Measurements from ENCODE around the gene POU3F1.
A peak's percentile ranks its signal among the peaks of the same experiment; 100 is the strongest.

POU3F1 gene

GRCh38 chr1:38083541-38083940 is 36.9 kb upstream of the POU3F1 start:
- no peak for FAIRE-seq
- no peak for TF ChIP-seq POLR2A (IDR thresholded peaks at IDR 0.05; ENCODE audit: low read depth, low read length)
- DNase-seq (ENCODE audit: insufficient read length, low spot score), result no peak

- no peak for DNase-seq (ENCODE audit: insufficient read length, low spot score)
- FAIRE-seq, result no peak
- TF ChIP-seq POLR2A (IDR thresholded peaks at IDR 0.05; ENCODE audit: low read depth, low read length), result no peak
These were observed 36.2 kb upstream of the POU3F1 start for GRCh38 chr1:38082769-38083263.

GRCh38 chr1:38079019-38079418 is 32.4 kb upstream of the POU3F1 start:
- no peak for DNase-seq (ENCODE audit: insufficient read length, low spot score)
- no peak for TF ChIP-seq POLR2A (IDR thresholded peaks at IDR 0.05; ENCODE audit: low read depth, low read length)
- no peak for FAIRE-seq

- TF ChIP-seq POLR2A (IDR thresholded peaks at IDR 0.05; ENCODE audit: low read depth, low read length), result no peak
- FAIRE-seq, result no peak
- DNase-seq (ENCODE audit: insufficient read length, low spot score), result no peak
These were observed 31.0 kb upstream of the POU3F1 start for GRCh38 chr1:38077523-38078147.

GRCh38 chr1:38076455-38076854 is 29.9 kb upstream of the POU3F1 start:
- TF ChIP-seq POLR2A (IDR thresholded peaks at IDR 0.05; ENCODE audit: low read depth, low read length), result no peak
- DNase-seq (ENCODE audit: insufficient read length, low spot score) (no peak), FAIRE-seq (no peak)

- DNase-seq (ENCODE audit: insufficient read length, low spot score), result no peak
- FAIRE-seq, result no peak
- no peak for TF ChIP-seq POLR2A (IDR thresholded peaks at IDR 0.05; ENCODE audit: low read depth, low read length)
These were observed 29.4 kb upstream of the POU3F1 start for GRCh38 chr1:38076038-38076437.

- no peak for FAIRE-seq
- DNase-seq (ENCODE audit: insufficient read length, low spot score), result no peak
- no peak for TF ChIP-seq POLR2A (IDR thresholded peaks at IDR 0.05; ENCODE audit: low read depth, low read length)
These were observed 28.6 kb upstream of the POU3F1 start for GRCh38 chr1:38075191-38075590.

GRCh38 chr1:38074302-38074677 is 27.7 kb upstream of the POU3F1 start:
- no peak for DNase-seq (ENCODE audit: insufficient read length, low spot score)
- no peak for TF ChIP-seq POLR2A (IDR thresholded peaks at IDR 0.05; ENCODE audit: low read depth, low read length)
- no peak for FAIRE-seq

GRCh38 chr1:38073534-38074301 is 27.1 kb upstream of the POU3F1 start:
- DNase-seq (ENCODE audit: insufficient read length, low spot score), result no peak
- no peak for TF ChIP-seq POLR2A (IDR thresholded peaks at IDR 0.05; ENCODE audit: low read depth, low read length)
- no peak for FAIRE-seq

- DNase-seq (ENCODE audit: insufficient read length, low spot score) (no peak), FAIRE-seq (no peak)
- TF ChIP-seq POLR2A (IDR thresholded peaks at IDR 0.05; ENCODE audit: low read depth, low read length), result no peak
These were observed 26.3 kb upstream of the POU3F1 start for GRCh38 chr1:38072858-38073257.

GRCh38 chr1:38071312-38072256 is 25.0 kb upstream of the POU3F1 start:
- peak; percentile 57 for DNase-seq (ENCODE audit: insufficient read length, low spot score)
- TF ChIP-seq POLR2A (IDR thresholded peaks at IDR 0.05; ENCODE audit: low read depth, low read length), result no peak
- FAIRE-seq, result no peak

GRCh38 chr1:38068980-38069340 is 22.4 kb upstream of the POU3F1 start:
- no peak for TF ChIP-seq POLR2A (IDR thresholded peaks at IDR 0.05; ENCODE audit: low read depth, low read length)
- no peak for FAIRE-seq
- no peak for DNase-seq (ENCODE audit: insufficient read length, low spot score)

GRCh38 chr1:38068220-38068979 is 21.8 kb upstream of the POU3F1 start:
- FAIRE-seq, result no peak
- DNase-seq (ENCODE audit: insufficient read length, low spot score), result no peak
- TF ChIP-seq POLR2A (IDR thresholded peaks at IDR 0.05; ENCODE audit: low read depth, low read length), result no peak
